ENCODE measurements around the gene SLC17A7. TPM values are rescaled to one million over a fixed set of nuclear protein-coding genes. Genes with fewer than 3 reads are reported as not detected.

The SLC17A7 gene
- total and polyA plus RNA-seq, 2 donors (not counting 3 experiments of a cell fraction or from before 2014, with no cell fraction given), result 0.07 to 0.13 TPM

GRCh38 chr19:49389406-49389805 lies 51.9 kb downstream of the SLC17A7 start:
- Histone ChIP-seq H3K4me2 (ENCODE audit: insufficient read depth, low read length) (no peak overlapping the region), H3K36me3 (ENCODE audit: control insufficient read depth in 2 of 2, extremely low read depth in 1 of 2, insufficient read depth in 2 of 2, low read length in 2 of 2) (no peaks in the 10 kb centered on the region), H3K4me3 (replicated peaks in 1 of 3; ENCODE audit: insufficient read depth in 1 of 3, low read depth in 1 of 3, low read length in 3 of 3) (no peak overlapping the region), H3K27me3 (ENCODE audit: control insufficient read depth in 2 of 2, insufficient read depth in 2 of 2, low read length in 2 of 2) (peaks cover 0 to 2% of the 10 kb centered on the region in 2 experiments), H3K79me2 (ENCODE audit: control insufficient read depth, insufficient read depth, low read length) (no peaks in the 10 kb centered on the region), H3K4me1 (ENCODE audit: control insufficient read depth, extremely low read depth, insufficient read depth, low read length) (no peaks in the 10 kb centered on the region), H3K27ac (ENCODE audit: insufficient read depth, low read depth, low read length) (no peak overlapping the region), H3K9ac (replicated peaks; ENCODE audit: extremely low read depth, insufficient read depth, low read length) (no peak overlapping the region), H3K9me1 (replicated peaks; ENCODE audit: control insufficient read depth, extremely low read depth, insufficient read depth, low read length) (no peaks in the 10 kb centered on the region), H2AFZ (ENCODE audit: low read depth, low read length) (no peak overlapping the region), H4K20me1 (replicated peaks; ENCODE audit: control insufficient read depth, extremely low read depth, insufficient read depth, low read length) (no peaks in the 10 kb centered on the region), H3K9me3 (replicated peaks; ENCODE audit: control insufficient read depth, insufficient read depth, low read length) (no peaks in the 10 kb centered on the region)
- BruUV-seq (replicated peaks), result no TSS peak
- DNase-seq (ENCODE audit: low read depth, low spot score) (no peak), FAIRE-seq (no peak)
- intact Hi-C loops (cut with micrococcal nuclease), result no loop called here
- no peak for TF ChIP-seq FOS (IDR thresholded peaks at IDR 0.05; ENCODE audit: borderline replicate concordance, insufficient read depth, low read length)
- TF ChIP-seq JUN (IDR thresholded peaks at IDR 0.05; ENCODE audit: borderline replicate concordance, insufficient read depth, insufficient read length, low read depth), result no peak
- TF ChIP-seq, protein P1, sequence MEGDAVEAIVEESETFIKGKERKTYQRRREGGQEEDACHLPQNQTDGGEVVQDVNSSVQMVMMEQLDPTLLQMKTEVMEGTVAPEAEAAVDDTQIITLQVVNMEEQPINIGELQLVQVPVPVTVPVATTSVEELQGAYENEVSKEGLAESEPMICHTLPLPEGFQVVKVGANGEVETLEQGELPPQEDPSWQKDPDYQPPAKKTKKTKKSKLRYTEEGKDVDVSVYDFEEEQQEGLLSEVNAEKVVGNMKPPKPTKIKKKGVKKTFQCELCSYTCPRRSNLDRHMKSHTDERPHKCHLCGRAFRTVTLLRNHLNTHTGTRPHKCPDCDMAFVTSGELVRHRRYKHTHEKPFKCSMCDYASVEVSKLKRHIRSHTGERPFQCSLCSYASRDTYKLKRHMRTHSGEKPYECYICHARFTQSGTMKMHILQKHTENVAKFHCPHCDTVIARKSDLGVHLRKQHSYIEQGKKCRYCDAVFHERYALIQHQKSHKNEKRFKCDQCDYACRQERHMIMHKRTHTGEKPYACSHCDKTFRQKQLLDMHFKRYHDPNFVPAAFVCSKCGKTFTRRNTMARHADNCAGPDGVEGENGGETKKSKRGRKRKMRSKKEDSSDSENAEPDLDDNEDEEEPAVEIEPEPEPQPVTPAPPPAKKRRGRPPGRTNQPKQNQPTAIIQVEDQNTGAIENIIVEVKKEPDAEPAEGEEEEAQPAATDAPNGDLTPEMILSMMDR (IDR thresholded peaks at IDR 0.05; ENCODE audit: extremely low read depth in 1 of 2, insufficient read depth in 1 of 2, low read depth in 1 of 2, low read length in 2 of 2), result no peak
- TF ChIP-seq MYC (IDR thresholded peaks at IDR 0.05; ENCODE audit: low read depth, low read length), result no peak
- no peak for TF ChIP-seq POLR2AphosphoS5 (IDR thresholded peaks at IDR 0.05; ENCODE audit: insufficient read depth, low read depth, low read length)
- dilution Hi-C loops (cut with MboI; ENCODE audit: extremely low pct_ligation_motif_present, low sequenced_read_pairs), result no loop called here
- ChIA-PET CTCF (no interaction called here), POLR2A (interaction anchor here (0.7 kb wide), 1 partner anchor 152 kb away, joined by 7 read pairs; no protein-coding TSS in a partner anchor)

- POLR2A ChIA-PET, result no interaction called here
- Histone ChIP-seq H3K4me3 (replicated peaks in 1 of 3; ENCODE audit: insufficient read depth in 1 of 3, low read depth in 1 of 3, low read length in 3 of 3) (no peak within 1 kb of the TSS), H3K4me2 (ENCODE audit: insufficient read depth, low read length) (no peak within 1 kb of the TSS), H3K9ac (replicated peaks; ENCODE audit: extremely low read depth, insufficient read depth, low read length) (no peak within 1 kb of the TSS), H3K9me1 (replicated peaks; ENCODE audit: control insufficient read depth, extremely low read depth, insufficient read depth, low read length) (no peaks in the 10 kb centered on the region), H3K27ac (ENCODE audit: insufficient read depth, low read depth, low read length) (no peak within 1 kb of the TSS), H2AFZ (ENCODE audit: low read depth, low read length) (peak within 1 kb of the TSS; percentile 36), H3K4me1 (ENCODE audit: control insufficient read depth, extremely low read depth, insufficient read depth, low read length) (no peaks in the 10 kb centered on the region), H3K79me2 (ENCODE audit: control insufficient read depth, insufficient read depth, low read length) (no peaks in the 10 kb centered on the region), H3K36me3 (ENCODE audit: control insufficient read depth in 2 of 2, extremely low read depth in 1 of 2, insufficient read depth in 2 of 2, low read length in 2 of 2) (no peaks in the 10 kb centered on the region), H4K20me1 (replicated peaks; ENCODE audit: control insufficient read depth, extremely low read depth, insufficient read depth, low read length) (no peaks in the 10 kb centered on the region), H3K27me3 (ENCODE audit: control insufficient read depth in 2 of 2, insufficient read depth in 2 of 2, low read length in 2 of 2) (no peaks in the 10 kb centered on the region), H3K9me3 (replicated peaks; ENCODE audit: control insufficient read depth, insufficient read depth, low read length) (no peaks in the 10 kb centered on the region)
- CTCF ChIA-PET, result interaction anchor here (0.6 kb wide), 1 partner anchor 126 kb away, joined by 3 read pairs; no protein-coding TSS in a partner anchor
- dilution Hi-C loops (cut with MboI; ENCODE audit: extremely low pct_ligation_motif_present, low sequenced_read_pairs), result no loop called here
- BruUV-seq (replicated peaks), result no TSS peak
- FAIRE-seq (no peak), DNase-seq (ENCODE audit: low read depth, low spot score) (peak; percentile 67)
- intact Hi-C loops (cut with micrococcal nuclease), result no loop called here
- no peak for TF ChIP-seq EZH2 (IDR thresholded peaks at IDR 0.05; ENCODE audit: borderline replicate concordance, low read depth, low read length, severe bottlenecking)
Measured at GRCh38 chr19:49387936-49388372, 53.4 kb downstream of the SLC17A7 start, which contains the start of gene KASH5. TSS of gene KASH5 (plus strand) at chr19:49388249. CDS start at chr19:49390884, 2,635 bp downstream.
